BLaER1 (cell line): ENCODE data around the gene RUFY3.

Experiments
- H3K27ac ChIP-seq: shearing (Covaris generic); formaldehyde crosslinking; 2 replicates; pipeline ENCODE4 v1.8.1; 2022
- H3K27me3 ChIP-seq: shearing (Covaris generic); formaldehyde crosslinking; 2 replicates; pipeline ENCODE4 v1.8.1; 2022
- H3K36me3 ChIP-seq: shearing (Covaris generic); formaldehyde crosslinking; 2 replicates; pipeline ENCODE4 v1.8.1; 2022
- H3K4me1 ChIP-seq: shearing (Covaris generic); formaldehyde crosslinking; 2 replicates; pipeline ENCODE4 v1.8.1; 2022
- H3K4me2 ChIP-seq: shearing (Covaris generic); formaldehyde crosslinking; 2 replicates; pipeline ENCODE4 v1.8.1; 2022
- H3K4me3 ChIP-seq: shearing (Covaris generic); formaldehyde crosslinking; 2 replicates; pipeline ENCODE4 v1.8.1; 2022
- H3K9ac ChIP-seq: shearing (Covaris generic); formaldehyde crosslinking; 2 replicates; pipeline ENCODE4 v1.8.1; 2022
- H3K9me3 ChIP-seq: shearing (Covaris generic); formaldehyde crosslinking; 2 replicates; pipeline ENCODE4 v1.8.1; 2022
- H4K20me1 ChIP-seq: shearing (Covaris generic); formaldehyde crosslinking; 2 replicates; pipeline ENCODE4 v1.8.1; 2022
- Cebpa-rat ChIP-seq: shearing (Covaris generic); IDR thresholded peaks from 2 replicates; pipeline ENCODE4 v1.8.1; 2022

RUFY3 gene

DNA sequence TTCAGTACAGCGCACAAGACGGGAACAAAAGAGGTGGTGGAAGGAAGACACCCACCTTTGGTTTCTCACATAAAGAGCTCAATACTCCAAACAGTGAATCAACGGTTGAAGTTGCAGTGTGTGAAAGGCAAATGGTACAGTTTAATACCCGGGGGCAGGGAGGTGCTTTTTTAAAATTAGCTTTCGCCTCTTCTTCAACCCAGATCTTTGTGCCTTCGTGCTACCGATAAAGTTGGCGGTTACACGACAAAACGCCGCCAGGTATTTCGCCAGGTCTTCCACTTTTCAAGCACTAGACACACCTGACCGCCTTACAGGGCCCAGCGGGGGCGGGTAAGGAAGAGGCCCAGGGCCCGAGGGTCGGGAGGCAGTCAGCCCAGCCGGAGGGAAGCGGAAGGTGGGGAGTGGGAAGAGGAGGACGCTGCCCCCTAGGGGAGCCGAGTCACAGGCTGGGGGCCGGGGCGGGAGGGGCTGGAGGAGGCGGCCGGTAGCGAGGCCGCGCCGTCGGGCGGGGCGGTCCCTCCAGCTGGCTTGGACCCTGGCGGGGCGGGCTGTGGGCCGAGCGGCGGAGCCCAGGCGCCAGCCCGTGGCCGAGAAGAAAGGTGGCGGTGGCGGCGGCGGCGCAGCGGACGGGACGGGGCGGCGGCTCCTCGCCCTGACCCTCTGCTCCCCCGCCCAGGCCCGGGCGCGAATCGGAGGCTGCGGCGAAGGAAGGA lies 17.4 kb upstream of the RUFY3 start:
- TF ChIP-seq Cebpa-rat = no peak
- H3K9ac ChIP-seq = peak overlapping the region; percentile 88
- peak overlapping the region; percentile 90 for H3K4me2 ChIP-seq
- H3K9me3 ChIP-seq = no peaks in the 10 kb centered on the region
- peak overlapping the region; percentile 92 for H3K27ac ChIP-seq
- H4K20me1 ChIP-seq = no peaks in the 10 kb centered on the region; the same call in 1 of the 2 replicates
- no peaks in the 10 kb centered on the region for H3K27me3 ChIP-seq
- peaks cover 31% of the 10 kb centered on the region for H3K4me1 ChIP-seq
- peak overlapping the region; percentile 94 for H3K4me3 ChIP-seq
- H3K36me3 ChIP-seq = no peaks in the 10 kb centered on the region

DNA sequence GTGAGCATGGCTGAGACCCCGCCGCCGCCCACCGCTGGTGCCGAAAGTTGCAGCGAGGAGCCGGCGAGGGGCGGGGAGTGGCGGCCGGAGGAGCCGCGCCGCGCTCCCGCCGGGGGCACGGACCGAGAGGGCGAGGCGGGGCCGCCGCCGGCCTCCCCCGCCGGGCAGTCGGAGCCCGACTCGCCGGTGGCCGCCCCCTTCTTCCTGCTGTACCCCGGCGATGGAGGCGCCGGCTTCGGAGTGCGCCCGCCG lies 16.9 kb upstream of the RUFY3 start:
- Histone ChIP-seq H3K4me1 (peaks cover 31% of the 10 kb centered on the region), H3K27ac (peak overlapping the region; percentile 92), H3K4me2 (peak overlapping the region; percentile 90), H3K36me3 (no peaks in the 10 kb centered on the region), H4K20me1 (no peaks in the 10 kb centered on the region; the same call in 1 of the 2 replicates), H3K9ac (peak overlapping the region; percentile 88), H3K4me3 (peak overlapping the region; percentile 94), H3K27me3 (no peaks in the 10 kb centered on the region), H3K9me3 (no peaks in the 10 kb centered on the region)
- no peak for TF ChIP-seq Cebpa-rat

DNA sequence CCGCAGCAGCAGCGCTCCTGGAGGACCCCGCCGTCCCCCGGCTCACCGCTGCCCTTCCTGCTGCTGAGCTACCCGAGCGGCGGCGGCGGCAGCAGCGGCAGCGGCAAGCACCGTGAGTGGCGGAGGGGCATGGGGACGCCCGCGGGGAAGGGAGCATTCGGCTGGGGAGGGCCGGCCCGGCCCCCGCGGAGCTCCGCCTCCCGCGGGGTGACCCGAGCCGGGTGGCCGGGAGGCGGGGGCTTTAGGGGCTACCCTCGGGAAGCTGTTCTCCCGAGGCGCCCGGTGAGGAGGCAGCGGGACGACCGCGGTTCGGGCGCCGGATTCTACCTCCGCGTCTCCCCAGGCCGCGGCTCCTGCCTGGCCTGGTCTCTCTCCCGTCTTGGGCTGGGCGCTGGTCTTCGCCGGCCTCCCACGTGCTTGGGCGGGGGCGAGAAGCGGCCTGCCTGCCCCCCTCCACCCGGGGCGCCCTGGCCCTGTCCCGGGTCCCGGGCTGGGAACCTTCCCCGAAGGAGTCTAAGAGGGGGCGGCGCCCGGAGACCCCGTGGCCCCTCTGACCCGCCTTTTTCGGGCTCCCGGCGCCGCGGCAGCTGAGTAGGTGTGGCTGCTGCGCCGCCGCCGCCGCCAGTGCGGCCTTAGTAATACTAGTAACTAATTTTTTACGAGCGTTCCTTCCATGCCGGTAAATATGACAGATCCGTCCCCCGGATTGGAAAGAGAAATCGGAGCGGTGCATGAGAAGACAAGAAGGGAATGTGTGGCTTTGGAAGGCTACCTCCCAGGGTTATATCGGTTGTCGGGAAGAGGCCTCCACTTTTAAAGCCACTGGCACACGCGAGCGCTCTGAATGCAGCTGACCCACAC lies 16.4 kb upstream of the RUFY3 start:
- TF ChIP-seq Cebpa-rat = no peak

DNA sequence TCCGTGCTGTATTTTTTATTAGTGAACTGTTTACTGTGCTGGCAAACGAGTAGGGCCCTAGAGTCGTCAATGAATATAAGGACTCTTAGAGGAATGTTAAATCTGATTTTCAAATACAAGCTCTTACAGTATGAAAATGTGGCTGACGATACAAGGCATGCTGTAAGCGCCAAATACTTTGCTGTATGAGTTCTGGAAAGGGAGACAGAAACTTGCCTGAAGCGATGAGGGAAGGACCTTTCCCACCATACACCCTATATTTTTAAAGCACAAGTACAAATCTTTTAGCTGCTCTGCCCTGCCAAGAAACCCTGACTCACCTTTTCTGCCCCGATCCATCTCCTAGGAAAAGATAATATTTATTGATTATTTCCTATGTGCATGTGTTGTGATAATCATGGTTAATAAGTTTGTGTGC lies 15.7 kb upstream of the RUFY3 start:
- Histone ChIP-seq H3K27me3 (no peaks in the 10 kb centered on the region), H3K36me3 (no peaks in the 10 kb centered on the region), H3K4me1 (peaks cover 31% of the 10 kb centered on the region), H4K20me1 (no peaks in the 10 kb centered on the region; the same call in 1 of the 2 replicates), H3K4me2 (peak overlapping the region; percentile 90), H3K9ac (peak overlapping the region; percentile 88), H3K27ac (peak overlapping the region; percentile 92), H3K9me3 (no peaks in the 10 kb centered on the region), H3K4me3 (peak overlapping the region; percentile 94)
- no peak for TF ChIP-seq Cebpa-rat

More for the DNA sequence above, 16.4 kb upstream of the RUFY3 start:
- Histone ChIP-seq H3K4me1 (peaks cover 31% of the 10 kb centered on the region), H4K20me1 (no peaks in the 10 kb centered on the region; the same call in 1 of the 2 replicates), H3K27ac (peak overlapping the region; percentile 92), H3K9ac (peak overlapping the region; percentile 88), H3K9me3 (no peaks in the 10 kb centered on the region), H3K4me2 (peak overlapping the region; percentile 90), H3K27me3 (no peaks in the 10 kb centered on the region), H3K36me3 (no peaks in the 10 kb centered on the region), H3K4me3 (peak overlapping the region; percentile 94)

DNA sequence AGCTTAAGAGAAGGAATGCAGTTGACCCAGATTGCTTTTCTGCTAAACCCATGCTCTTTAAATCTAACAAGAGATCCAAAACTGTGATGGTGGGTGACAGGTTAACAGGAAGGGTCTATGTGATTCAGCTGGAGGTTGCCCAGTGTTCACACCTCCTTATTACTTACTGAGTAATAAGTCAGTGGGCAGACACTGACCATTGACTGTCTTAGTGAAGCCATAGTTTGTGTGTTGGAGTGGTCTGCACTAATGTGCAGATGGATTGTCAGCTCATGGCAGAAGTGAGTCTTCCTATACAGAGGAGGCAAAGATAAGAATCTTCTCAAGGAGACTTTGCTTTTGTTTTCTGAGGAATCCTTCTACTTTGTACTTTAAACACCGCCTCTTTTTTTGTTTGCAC lies 15.2 kb upstream of the RUFY3 start:
- TF ChIP-seq Cebpa-rat = no peak
- Histone ChIP-seq H3K4me2 (peak overlapping the region; percentile 90), H3K4me1 (peaks cover 31% of the 10 kb centered on the region), H3K9ac (peak overlapping the region; percentile 88), H3K27me3 (no peaks in the 10 kb centered on the region), H4K20me1 (no peaks in the 10 kb centered on the region; the same call in 1 of the 2 replicates), H3K9me3 (no peaks in the 10 kb centered on the region), H3K27ac (no peak overlapping the region), H3K36me3 (no peaks in the 10 kb centered on the region), H3K4me3 (peak overlapping the region; percentile 94)

DNA sequence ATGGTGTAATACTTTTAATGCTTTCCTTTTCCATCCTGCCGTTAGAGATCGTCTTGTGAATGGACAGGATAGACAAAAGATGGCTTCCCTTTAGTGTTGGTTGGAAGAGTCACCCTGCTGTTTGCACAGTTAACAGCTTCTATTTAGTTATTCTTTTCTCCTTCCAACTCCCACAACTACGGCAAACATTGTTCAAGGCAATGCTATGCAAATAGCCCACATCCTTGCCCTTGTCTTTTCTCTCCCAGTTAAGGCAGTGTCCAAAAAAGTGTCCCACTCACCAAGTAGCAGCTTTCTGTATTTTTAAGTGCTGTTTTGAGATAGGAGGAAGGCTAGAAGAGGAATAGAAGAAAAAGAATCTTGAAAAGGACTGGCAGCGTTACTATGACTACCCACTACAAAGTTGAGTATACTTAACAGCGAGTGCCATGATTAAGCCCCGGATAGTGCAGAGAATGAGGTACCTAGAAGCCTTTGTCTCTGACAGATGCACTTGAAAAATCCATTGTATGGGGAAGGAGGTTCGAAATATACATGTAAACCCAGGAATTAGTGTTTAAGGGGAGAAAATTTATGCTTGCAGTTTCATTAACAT lies 12.1 kb upstream of the RUFY3 start:
- Histone ChIP-seq H3K9me3 (no peaks in the 10 kb centered on the region), H3K9ac (no peak overlapping the region), H3K4me3 (no peak overlapping the region), H3K4me1 (peaks cover 33% of the 10 kb centered on the region), H3K27me3 (no peaks in the 10 kb centered on the region), H3K4me2 (no peak overlapping the region), H4K20me1 (no peaks in the 10 kb centered on the region; the same call in 1 of the 2 replicates), H3K36me3 (no peaks in the 10 kb centered on the region), H3K27ac (no peak overlapping the region)
- TF ChIP-seq Cebpa-rat = no peak

GRCh38 chr4:70711599-70711998 lies 10.2 kb upstream of the RUFY3 start:
- Histone ChIP-seq H3K4me2 (no peak overlapping the region), H3K9ac (no peak overlapping the region), H3K27me3 (no peaks in the 10 kb centered on the region), H4K20me1 (no peaks in the 10 kb centered on the region; the same call in 1 of the 2 replicates), H3K4me1 (peaks cover 33% of the 10 kb centered on the region), H3K36me3 (no peaks in the 10 kb centered on the region), H3K4me3 (no peak overlapping the region), H3K27ac (no peak overlapping the region), H3K9me3 (no peaks in the 10 kb centered on the region)
- TF ChIP-seq Cebpa-rat = no peak

DNA sequence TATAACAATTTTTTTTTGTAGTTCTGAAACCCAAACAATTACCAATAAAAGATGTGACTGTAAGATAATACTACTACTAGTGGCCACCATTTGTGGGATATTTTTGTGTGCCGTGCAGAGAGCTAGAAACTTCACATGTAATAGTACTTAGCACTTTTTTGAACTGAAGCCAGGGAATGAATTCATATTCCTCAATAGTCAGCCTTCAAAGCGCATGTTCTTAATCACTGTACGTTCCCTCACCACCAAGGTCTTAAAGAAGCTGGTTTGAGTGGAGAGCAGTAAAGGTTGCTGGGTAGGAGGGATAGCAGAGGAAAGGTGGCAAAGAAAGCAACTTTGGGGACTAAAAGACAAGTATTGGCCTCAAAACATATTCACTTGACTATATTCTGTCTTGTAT lies 9.6 kb upstream of the RUFY3 start:
- Histone ChIP-seq H3K9ac (no peak overlapping the region), H3K4me2 (no peak overlapping the region), H3K4me3 (no peak overlapping the region), H3K27me3 (no peaks in the 10 kb centered on the region), H3K36me3 (no peaks in the 10 kb centered on the region), H3K9me3 (no peaks in the 10 kb centered on the region), H4K20me1 (no peaks in the 10 kb centered on the region; the same call in 1 of the 2 replicates), H3K27ac (no peak overlapping the region), H3K4me1 (peaks cover 27% of the 10 kb centered on the region)
- TF ChIP-seq Cebpa-rat = no peak

DNA sequence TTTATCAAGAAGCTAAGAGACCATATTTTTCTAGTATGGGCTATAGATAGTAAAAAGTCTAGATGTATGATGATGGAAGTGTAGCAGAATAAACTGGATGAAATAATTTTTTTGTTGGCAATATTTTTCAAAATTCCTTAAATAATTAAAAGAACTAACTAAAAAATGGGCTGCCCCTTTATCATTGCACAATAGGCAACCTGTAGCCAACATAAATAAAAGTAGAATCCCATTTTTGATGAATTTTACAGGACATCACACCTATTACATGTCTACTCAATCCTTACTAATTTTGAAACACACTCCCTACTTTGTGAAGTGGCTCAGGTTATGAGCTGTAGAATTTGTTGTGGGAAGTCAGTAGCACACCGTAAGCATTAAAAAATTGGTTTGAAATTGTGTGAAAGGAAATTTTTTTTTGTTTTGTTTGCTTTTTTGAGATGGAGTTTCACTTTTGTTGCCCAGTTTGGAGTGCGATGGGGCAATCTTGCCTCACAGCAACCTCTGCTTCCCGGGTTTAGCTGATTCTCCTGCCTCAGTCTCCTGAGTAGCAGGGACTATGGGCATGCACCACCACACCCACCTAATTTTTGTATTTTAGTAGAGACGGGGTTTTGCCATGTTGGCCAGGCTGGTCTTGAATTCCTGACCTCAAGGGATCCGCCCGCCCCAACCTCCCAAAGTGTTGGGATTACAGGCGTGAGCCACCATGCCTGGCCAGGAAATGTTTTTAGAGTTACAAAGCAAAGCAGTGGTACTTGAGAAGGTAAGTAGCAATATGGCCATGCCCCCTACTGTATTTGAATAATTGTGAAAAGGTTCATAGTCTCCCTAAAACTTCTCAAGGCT lies 8.9 kb upstream of the RUFY3 start:
- Histone ChIP-seq H3K4me2 (peak overlapping the region; percentile 22; the same call in 1 of the 2 replicates), H3K36me3 (no peaks in the 10 kb centered on the region), H4K20me1 (no peaks in the 10 kb centered on the region; the same call in 1 of the 2 replicates), H3K9ac (no peak overlapping the region), H3K9me3 (no peaks in the 10 kb centered on the region), H3K27me3 (no peaks in the 10 kb centered on the region), H3K4me3 (no peak overlapping the region), H3K4me1 (peaks cover 24% of the 10 kb centered on the region), H3K27ac (no peak overlapping the region)
- no peak for TF ChIP-seq Cebpa-rat
